ENCODE data around the gene DSG2. TPM values are rescaled to one million over a fixed set of nuclear protein-coding genes. Genes with fewer than 3 reads are reported as not detected.

DSG2 gene
- total and polyA plus RNA-seq, 3 donors from 2014 or later, result 5.9 to 8.6 (median 7.0) TPM

DNA sequence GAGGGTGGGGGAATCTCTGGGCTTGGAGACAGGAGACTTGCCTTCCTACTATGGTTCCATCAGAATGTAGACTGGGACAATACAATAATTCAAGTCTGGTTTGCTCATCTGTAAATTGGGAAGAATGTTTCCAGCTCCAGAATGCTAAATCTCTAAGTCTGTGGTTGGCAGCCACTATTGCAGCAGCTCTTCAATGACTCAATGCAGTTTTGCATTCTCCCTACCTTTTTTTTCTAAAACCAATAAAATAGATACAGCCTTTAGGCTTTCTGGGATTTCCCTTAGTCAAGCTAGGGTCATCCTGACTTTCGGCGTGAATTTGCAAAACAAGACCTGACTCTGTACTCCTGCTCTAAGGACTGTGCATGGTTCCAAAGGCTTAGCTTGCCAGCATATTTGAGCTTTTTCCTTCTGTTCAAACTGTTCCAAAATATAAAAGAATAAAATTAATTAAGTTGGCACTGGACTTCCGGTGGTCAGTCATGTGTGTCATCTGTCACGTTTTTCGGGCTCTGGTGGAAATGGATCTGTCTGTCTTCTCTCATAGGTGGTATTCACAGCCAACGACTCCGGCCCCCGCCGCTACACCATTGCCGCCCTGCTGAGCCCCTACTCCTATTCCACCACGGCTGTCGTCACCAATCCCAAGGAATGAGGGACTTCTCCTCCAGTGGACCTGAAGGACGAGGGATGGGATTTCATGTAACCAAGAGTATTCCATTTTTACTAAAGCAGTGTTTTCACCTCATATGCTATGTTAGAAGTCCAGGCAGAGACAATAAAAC lies 100.2 kb downstream of the DSG2 start:
- intact Hi-C loops (cut with DNase I; ENCODE audit: low total_unique reads), result no loop called here
- H3K27ac ChIP-seq, result no peak overlapping the region
- TF ChIP-seq POLR2A (IDR thresholded peaks at IDR 0.05), result no peak
- no peaks in the 10 kb centered on the region for H3K36me3 ChIP-seq (ENCODE audit: low read depth, missing control alignments)
- H3K4me3 ChIP-seq, result no peak overlapping the region
- H3K9me3 ChIP-seq, result no peaks in the 10 kb centered on the region
- 92 to 93% methylated on average over 13 of the region's 13 CpGs for WGBS, 2 donors
- DNase-seq, result no peak
- no peaks in the 10 kb centered on the region for H3K4me1 ChIP-seq
- no peaks in the 10 kb centered on the region for H3K27me3 ChIP-seq

Other genes with a start within 250 kb of the DSG2 start
- gene DSG1, start 180.0 kb upstream of the DSG2 start, total RNA-seq, result 1 to 10 TPM; 2.8 to 3.8 TPM
- gene DSG1, start 180.0 kb upstream of the DSG2 start, polyA plus RNA-seq (ENCODE audit: insufficient read depth, low read depth, low replicate concordance), result 5.4 TPM
- under 1 TPM; 0.08 to 0.31 TPM for gene DSG4, start 121.4 kb upstream of the DSG2 start, total RNA-seq
- 0.83 TPM for gene DSG4, start 121.4 kb upstream of the DSG2 start, polyA plus RNA-seq (ENCODE audit: insufficient read depth, low read depth, low replicate concordance)
- under 1 TPM; 0.16 to 0.19 TPM for gene DSG3, start 50.4 kb upstream of the DSG2 start, total RNA-seq
- 0.16 TPM for gene DSG3, start 50.4 kb upstream of the DSG2 start, polyA plus RNA-seq (ENCODE audit: insufficient read depth, low read depth, low replicate concordance)
- 1 to 10 TPM in 1 of 2 donors, under 1 TPM in 1; 0.63 to 1.1 TPM for gene TTR, start 93.7 kb downstream of the DSG2 start, total RNA-seq
- 2.8 TPM for gene TTR, start 93.7 kb downstream of the DSG2 start, polyA plus RNA-seq (ENCODE audit: insufficient read depth, low read depth, low replicate concordance)
- gene B4GALT6, start 186.4 kb downstream of the DSG2 start, total RNA-seq, result 10 to 100 TPM; 14.9 to 19.5 TPM
- gene B4GALT6, start 186.4 kb downstream of the DSG2 start, polyA plus RNA-seq (ENCODE audit: insufficient read depth, low read depth, low replicate concordance), result 12.1 TPM